ELR (cell line): ENCODE data around the gene AGBL4.

ENCODE experiments used
- DNase-seq: peaks from one replicate; pipeline ENCODE4 v3.0.0-alpha.2; 2015; ENCODE audit warnings: low read depth

AGBL4 gene

DNA sequence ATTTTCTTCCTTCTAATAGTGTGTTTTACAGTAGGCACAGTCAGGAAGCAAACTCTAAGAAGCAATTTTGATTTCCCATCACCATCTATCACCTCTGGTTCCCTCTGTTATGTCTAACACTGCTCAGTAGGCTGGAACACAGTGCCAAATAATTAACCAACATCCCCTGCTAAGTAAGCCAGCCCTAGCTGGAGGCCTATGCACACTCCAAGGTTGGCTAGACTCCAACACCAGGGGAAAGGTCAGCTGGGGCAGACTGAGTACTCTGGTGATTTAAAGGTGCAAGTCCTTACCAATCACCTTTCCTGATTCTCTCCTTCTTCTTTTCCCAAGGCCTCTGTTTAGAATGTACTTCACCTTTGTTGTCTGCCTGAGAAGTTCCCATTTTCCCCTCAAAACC is 1200.6 kb downstream of the AGBL4 start:
- no peak for DNase-seq

DNA sequence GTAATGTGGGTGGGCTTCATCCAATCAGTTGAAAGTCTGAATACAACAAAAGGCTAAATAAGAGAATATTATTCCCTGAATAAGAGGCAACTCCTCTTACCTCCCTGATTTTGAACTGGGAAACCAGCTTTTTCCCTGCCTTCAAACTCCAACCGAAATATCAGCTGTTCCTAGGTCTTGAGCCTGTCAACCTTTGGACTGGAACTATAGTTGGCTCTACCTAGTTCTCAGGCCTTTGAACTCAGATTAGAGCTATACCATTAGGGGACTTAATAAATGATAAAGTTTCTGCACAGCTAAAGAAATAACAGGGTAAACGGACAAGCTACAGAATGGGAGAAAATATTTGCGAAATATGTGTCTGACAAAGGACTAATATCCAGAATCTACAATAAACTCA is 1203.3 kb downstream of the AGBL4 start:
- no peak for DNase-seq

DNA sequence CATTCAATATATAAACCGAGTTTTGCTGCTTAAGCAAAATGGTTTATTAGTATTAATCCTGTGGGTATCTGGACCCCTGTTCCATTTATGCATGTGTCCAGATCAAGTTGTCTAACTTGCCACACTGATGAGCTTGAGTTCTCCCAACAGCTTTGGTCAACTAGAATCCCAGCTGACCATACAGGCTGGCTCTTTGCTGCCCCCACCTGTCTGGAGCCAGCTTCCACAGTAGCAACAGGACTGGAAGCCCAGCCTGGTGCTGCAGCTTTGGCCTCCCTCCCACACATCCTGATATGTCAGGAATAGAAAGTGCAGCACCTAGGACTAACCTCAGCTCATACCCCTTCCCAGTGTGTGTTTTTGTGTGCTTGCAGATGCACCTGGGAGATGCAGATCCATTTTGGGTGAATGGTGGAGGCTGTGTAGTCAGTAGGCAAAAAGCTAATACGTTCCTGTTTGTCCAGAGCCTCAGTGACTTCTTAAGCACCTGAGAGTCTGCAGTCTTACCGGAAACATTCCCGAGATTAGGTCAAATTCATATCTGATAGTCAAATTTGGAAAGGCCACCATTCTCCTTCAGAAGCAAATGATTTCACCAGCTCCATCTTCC is 1206.1 kb downstream of the AGBL4 start:
- DNase-seq = peak; percentile 10

DNA sequence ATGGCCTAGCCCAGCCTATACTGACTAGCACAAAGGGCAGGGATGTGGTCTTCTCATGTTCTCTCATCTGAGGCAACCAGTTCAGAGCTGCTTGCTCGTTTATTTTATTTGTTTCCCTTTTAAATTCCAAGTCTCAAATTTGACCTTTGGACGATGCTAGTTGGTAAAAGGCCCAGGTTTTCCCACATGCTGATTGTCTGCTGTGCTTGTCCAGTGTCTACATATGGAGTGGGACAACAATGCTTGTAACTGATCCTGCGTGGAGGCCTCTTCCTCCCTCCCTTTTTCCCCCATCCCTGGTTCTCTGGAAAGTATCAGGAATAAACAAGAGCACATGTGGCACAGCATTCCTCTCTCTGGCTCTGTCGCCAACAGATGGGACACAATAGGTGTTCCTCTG is 1213.0 kb downstream of the AGBL4 start:
- no peak for DNase-seq

DNA sequence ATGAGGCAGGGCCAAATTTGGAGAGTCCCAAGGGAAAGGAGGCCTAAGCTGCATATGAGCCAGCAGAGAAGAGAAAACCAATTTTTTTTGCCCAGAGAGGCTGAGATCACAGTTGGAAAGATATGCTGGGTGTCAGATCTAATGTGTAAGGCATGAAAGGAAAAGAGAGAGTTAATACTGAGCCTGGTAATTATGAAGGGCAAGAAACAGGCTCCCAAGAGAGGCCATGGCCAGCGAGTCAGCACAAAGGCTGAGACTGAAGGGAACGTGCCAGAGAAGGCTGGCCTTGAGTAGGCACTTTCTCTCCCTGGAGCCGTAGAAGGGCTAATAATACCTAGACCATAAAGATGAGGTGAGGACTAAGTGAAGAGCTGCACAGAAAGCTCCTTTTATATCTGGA is 1215.3 kb downstream of the AGBL4 start:
- DNase-seq = no peak

DNA sequence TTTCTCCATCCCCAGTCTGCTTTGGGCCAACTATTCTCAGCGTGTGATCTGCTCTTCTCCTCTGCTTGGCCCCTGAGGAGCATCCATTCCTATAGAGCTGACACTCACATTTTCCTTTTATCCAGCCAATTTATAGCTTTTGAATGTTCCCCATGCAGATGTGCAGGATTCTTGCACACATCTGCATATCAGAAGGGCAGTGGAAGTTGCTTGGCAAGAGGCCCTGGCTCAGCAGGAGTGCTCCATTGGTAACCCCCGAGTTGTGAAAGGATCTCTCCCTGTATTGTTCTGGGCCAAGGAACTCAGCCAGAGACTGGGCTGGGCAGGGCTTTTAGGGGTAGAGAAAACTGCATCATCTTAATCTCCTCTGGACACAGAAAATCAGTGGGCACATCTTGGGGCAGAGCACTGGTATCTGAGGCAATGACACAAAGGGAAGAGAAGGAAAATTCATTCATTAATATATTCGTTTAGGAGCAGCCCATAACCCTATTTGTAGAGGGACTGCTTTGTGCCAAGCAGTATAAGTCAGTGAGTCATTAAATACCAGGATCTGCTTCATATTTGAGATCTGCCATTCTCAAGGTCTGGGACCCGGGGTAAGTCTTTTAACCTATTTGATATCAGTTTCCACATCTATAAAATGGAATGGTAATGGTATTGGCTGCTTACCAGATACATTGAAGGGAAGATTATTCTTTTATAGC is 1216.0 kb downstream of the AGBL4 start:
- DNase-seq = no peak

DNA sequence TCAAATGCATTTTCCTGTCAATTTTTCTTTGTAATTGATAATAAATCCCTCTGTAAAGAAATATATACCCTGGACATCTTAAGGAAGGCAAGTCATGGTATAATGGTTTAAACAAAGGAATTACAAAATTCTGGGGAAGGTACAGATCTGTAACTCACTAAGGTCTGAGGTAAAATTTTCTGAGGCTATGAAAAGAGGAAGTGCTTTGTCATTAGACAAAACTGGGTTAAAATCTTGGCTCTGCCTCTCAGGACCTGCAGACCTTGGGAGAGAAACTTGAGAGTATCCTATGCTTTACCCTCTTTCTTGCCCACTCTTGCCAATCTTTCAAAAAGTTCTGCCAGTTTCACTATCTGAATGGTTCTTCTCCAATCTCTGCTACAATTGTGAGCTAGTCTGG is 1220.3 kb downstream of the AGBL4 start:
- DNase-seq = no peak

DNA sequence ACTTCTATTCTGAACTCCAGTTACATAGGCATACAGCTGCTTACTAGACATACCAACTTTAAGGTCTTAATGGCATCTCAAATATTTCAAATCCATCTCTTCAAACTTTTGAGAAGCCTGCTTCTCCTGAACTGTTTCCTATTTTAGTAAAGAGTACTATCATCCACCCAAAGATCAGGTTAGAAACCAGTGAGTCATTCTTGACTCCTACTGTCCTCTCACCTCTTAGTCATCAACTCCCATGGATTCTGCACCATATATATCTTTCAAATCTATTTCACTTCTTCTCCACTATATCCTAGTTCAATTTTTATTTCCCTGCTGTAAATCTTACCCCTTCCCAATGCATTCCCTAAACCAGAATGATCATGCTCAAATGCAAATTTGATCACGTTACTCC is 1228.9 kb downstream of the AGBL4 start:
- no peak for DNase-seq

DNA sequence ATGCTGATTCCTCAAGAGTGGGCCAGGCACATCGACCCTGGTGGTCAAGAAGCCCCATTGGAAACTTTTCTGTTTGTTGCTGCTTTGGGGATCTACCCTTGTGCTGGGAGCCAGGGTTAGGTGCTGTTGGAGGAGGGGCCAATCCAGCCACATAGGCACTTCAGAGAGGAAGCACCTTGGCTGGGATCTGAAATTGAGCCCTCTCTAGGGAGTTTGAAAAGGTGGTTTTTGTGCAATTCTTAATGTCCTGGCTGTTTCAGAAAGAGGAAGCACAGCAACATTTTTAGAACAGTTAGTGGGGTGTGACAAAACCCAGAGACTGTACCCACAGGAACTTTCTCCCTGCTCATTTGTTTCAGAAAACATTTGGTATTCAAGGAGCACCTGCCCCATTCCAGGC is 1229.9 kb downstream of the AGBL4 start:
- DNase-seq = no peak

DNA sequence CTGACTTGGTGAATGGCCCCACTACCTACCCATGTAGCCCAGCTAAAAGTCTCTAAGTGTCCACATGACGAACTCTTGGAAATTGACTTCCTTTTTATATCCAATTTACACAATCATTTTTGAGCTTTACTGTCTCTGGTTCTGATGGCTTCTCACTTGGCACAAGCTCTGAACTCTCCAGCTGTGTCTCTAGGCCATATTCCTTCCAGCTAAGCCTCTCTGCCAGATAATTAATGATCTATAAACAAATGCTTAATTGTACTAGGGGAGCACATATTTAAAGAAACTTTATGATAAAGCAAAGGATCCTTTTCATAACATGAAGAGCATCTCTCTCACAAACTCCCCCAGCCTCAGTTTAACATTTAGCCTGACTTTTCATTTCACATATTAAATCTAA is 1230.8 kb downstream of the AGBL4 start:
- DNase-seq = no peak

DNA sequence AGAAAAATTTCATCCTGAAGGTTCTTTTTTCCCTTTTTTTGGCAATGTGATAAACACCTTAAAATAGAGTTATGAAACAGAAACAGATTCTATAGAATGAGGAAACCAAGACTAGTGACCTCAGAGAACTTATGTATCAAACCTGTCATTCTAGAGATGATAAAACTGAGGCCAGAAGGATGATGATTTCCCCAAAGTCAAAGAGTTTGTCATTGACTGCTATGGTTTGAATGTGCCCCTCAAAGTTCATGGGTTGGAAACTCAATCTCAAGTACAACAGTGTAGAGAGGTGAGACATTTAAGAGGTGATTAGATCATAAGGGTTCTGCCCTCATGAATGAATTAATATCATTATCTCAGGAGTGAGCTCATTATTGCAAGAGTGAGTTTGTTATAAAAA is 1233.4 kb downstream of the AGBL4 start:
- no peak for DNase-seq

DNA sequence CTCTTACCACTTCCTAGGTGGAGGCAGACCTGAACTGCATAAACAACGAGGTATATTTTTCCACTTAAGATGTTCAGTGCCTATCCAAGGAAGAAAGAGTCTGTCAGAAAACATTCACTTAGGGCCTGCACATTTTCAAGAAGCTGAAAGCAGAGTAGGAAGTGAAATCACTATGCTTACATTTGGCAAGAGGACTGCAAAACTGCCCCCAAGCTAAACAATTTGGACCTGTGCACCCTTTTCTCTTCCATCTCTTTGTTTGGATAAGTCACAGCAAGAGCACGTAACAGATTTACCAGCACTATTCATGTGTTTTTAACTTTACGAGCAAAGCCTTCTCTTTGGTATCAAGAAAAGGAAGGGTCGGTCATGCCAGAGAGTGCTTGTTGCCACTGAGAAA is 1233.9 kb downstream of the AGBL4 start:
- DNase-seq = no peak

DNA sequence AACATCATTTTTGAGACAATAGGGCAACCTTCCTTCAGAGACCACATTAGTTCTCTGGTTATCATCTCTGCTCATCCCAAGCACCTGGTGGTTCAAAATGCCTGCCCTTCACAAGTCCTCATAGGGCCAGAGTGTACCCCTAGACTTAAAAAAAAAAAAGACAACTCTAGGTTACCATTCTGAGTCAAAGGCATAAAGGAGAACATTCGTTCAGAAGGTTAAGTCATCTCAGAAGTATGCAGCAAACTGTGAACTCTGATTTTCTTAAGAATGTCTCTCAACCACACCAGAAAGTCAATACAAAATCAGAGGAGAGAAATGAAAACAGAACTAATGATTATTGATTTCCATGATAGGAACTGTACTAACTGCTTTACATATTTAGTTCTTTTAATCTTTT is 1237.9 kb downstream of the AGBL4 start:
- no peak for DNase-seq

DNA sequence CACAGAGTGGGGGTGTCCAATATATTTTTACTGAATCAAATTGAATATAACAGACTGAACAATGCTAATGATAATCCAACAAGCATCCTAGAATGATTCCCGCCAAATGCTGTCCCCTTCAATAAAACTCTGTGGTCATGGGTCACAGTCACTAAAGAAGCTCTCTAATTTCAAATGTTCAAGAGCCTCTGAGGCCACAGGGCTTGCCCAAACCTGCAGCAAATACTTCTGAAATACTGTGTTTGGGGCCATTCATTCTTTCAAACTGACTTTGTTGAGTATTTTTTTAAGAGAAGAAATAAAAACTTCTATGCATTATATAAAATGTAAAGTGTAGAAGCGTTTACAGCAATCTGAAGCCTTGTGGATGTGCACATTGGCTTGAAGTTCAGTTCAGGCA is 1239.5 kb downstream of the AGBL4 start:
- no peak for DNase-seq

DNA sequence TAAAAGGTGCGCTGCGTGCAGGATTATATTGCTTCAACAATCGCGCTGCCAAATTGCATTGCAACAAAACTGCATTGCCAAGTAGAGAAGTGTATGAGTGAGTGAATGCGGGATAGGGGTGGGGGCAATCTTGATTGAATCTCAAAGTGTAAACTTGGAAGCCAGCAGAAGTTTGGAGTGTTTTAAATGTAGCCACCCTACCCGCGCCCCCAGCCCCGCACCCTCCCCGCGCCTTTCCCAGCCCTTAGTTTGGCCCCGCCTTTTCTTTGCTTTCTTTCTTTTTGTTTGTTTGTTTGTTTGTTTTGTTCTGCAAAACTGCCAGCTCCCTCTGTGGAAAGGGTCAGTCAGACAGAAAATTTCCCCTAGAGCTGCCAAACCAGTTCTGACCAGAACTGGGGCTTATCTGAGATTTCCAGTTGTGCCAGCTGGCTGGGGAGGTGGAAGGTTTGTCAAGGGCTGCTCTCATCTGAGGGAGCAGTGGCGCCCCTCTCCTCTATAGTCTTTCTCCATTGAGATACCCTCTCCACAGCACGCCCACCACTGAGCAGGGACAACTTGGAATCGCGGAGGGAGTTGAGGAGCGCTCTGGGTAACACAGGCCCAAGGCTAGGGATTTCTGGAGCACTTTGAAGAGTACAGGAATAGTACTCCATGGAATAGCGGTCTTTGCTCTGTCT is 1246.4 kb downstream of the AGBL4 start:
- no peak for DNase-seq

DNA sequence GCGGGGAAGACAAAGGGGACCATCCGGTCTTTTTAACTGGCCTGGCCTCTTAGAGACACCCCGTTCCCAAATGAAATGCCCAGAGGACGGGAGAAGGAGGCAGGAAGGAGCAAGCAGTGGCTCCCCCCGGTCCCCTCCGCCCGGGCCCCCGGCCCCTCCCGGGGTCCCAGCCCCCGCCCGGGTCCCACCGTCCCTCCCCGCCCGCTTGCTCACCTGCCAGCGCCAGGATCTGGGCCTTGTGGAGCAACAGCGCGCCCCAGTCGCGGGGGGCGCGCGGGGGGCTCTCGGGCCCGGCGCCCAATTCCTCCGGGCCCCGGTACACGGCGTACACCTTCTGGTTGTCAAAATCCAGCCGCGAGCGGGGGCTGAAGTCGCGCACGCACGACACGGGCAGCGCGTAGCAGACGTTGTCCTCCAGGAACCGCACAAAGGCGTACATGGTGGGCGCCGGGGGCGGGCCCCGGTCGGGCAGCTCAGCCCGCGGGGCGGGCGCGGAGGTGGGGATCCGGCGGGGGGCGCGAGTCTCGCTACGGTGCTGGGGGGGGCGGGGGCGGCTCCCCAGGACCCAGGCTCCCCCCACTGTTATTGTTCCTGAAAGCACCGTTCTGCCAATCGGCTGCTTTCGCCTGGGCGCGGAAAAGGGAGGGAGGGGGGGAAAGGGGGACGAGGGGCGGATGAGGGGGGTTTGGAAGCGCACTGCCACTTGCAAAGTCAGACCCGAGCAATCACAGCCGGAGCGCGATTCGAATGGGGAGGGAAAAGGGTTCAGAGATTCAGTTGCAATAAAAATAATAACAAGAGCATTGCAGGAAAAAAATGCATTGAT is 1247.1 kb downstream of the AGBL4 start, which contains the start of gene BEND5:
Gene BEND5, minus strand, starts transcription at position 499 of the 826 bp plus-strand sequence. Its CDS starts 60 bp downstream, at position 439.
- no peak for DNase-seq

DNA sequence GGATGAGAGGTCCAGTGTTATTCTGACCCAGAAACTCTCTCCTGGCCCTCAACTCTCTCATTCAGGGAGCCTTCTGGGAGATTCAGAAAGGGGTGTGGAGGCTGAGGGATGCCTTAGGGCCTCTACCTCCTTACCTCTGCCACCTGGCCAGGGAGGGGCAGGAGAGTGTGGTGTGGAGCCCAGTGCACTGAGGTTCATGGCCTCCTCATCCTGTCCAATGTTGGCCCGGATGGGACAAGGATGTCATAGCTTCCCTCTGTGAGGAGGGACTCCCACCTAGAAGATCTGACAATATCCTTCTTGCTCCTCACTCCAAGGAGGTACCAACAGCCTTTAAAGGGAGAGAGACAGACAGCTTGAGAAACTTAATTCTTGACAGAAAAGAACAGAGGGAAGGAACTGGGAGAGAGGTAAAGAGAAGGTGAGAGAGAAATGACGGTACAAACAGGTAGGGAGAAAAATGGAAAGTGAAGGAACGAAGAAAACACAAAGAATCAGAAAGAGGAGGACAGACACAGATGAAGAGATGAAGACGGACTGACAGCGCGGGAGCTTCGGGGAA is 1247.8 kb downstream of the AGBL4 start:
- no peak for DNase-seq

DNA sequence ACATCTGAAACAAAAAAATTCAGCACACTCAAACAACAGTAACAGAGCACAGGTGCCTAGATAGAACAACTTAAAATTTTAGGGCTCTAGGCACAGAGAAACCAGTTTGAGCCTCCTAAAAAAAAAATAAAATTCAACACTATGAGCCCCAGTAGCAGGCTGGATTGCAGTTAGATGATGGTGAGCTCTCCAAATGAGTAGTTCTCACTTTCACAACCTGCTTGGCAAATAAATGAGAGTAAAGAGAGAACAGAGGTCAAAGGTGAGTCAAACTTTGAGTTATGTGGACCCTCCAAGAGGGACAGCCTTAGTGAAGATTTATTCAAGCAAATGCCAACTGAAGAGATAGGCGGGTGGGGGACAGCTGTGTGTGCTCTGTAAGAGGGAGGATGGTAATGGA is 1250.6 kb downstream of the AGBL4 start:
- DNase-seq = no peak

DNA sequence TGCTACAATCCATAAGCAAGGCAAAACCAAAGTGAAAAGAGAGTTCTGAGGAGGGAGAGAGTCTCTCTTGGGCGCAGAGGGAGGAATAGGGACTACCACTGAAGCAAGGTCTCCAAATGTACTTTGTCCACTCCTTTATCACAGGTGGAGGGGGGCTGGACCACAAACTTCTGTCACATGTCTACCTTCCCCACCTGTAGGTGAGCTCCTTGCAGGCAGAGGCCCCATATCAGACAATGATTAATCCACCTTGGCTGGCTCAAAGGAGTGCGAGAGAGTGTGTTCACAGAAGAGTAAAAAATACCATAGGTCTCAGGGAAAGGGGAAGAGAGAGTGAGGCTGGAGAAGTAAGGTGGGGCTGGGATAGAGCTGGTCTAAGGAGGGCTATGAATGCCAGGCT is 1251.5 kb downstream of the AGBL4 start:
- DNase-seq = no peak

DNA sequence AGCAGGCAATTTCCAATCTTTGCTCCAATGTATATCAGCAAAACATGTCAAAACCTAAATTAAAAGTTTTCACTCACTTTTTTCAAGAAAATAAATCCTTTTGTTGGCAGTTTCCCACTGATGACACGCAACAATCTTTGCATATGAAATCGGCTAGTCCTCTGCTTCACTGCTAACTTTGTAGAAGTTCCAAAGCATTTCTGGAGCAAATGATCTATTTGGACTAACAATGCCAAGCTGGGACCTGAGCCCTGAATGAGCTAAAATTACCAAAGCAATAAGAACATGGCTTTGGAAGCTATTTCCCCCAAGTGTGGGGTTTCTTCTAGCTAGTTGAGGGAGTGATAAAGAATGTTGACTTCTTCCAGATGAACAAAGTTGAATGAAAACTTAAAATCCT is 1252.2 kb downstream of the AGBL4 start:
- no peak for DNase-seq

DNA sequence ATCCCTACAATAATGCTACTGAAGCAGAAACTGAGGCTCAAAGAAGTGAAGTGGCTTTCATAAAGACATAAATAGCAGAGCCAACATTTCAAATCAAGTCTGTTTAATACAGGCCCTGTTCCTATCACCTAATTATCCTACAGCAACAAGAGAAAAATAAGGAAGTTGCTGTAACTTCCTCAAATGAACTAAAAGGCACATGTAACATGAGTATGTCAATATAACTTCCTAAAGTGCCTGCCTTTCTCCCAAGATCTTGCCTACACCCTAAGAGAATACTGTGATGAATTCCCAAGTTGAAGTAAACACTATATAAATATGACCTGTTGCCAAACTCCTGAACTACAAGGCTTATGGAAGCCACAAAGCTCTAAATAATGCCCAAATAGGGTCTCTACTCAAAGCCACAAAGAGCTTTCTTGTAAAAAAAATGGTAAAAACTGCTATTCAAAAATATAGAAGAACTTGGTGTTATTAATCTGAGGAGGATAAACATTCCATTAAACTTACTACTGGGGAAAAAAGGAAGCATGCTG is 1255.7 kb downstream of the AGBL4 start:
- DNase-seq = no peak

DNA sequence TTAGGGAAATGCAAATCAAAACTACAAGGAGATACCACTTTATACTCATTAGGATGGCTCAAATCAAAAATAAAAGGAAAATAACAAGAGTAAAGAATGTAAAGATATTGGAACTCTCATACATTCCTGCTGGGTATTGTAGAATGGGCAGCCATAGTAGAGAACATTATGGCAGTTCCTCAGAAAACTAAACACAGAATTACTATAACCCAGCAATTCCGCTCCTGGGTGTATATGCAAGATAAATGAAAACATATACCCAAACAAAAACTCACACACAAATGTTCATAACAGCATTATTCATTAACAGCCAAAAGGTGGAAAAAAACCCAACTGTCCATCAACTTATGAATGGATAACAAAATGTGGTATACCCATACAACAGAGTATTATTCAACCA is 1258.4 kb downstream of the AGBL4 start:
- DNase-seq = no peak
